KBM-7 (cell line): Measurements from ENCODE around the gene TMEM178A.
"Not testable (repeated sequence)": the region's sequence is repeated elsewhere in the genome, so short reads cannot be mapped to it uniquely, and the experiment has no call there.

Experiments used
- DNase-seq: peaks from one replicate; pipeline ENCODE4 v3.0.0-alpha.2; 2015
- in situ Hi-C: fragments of 300-500 bp; cut with MboI; formaldehyde crosslinking; loops from 2 replicates; pipeline ENCODE4 v1.14.3; 2020; ENCODE audit warnings: low sequenced_read_pairs, low pct_unique_long_range_greater_than_20kb, mixed read lengths

Gene TMEM178A

DNA sequence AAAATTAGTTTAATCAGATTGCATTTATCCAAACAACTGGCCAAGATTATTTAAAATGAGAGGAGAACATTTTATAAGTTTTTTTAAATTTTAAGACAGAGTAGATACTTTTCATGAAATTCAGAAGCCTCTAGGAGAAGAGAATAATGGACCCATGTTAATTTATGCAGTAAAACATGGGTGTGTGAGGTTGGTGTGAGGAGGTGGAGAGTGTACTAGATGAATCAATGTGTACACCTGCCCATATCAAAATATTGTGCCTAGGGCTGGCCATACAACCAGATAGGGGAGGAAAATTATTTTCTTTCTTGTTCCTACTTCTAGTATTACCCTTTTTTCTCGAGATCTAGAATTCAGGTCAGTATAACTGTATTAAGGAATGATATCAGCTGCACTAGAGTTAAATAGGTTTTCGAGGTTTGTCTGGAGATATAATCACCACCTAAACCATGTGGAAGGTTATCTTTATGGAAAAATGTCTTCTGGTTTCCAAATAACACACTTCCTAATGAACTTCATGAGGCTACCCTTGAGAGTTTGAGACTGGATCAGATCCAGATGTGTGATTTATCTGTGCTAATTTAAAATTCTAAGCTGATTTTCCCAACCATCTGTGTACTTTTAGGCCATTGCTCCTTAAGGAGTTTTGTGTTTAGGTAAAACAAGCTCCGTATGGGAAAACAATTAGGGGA is 37.6 kb downstream of the TMEM178A start:
- in situ Hi-C loops: loop anchor here (25.0 kb wide), 1 partner anchor 341 kb away; no protein-coding TSS in a partner anchor
- DNase-seq: no peak

DNA sequence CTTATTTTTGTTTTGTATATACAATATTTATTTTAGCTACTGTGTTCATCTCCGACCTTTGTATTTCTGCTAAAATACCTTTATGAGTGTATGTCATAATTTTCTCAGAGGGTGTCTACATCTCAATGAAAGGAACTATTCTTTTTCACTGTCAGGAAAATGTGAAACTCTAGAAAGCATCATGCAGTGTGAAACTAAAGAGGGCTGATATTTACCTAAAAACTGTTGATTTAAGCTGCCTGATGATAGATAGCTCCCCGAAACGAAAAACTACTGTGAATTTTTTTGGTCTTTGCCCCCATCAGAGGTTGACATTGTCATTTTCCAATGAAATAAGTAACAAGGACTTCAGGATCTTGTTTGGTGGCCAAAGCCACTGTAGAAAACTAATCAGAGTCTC is 38.8 kb downstream of the TMEM178A start:
- DNase-seq: no peak
- in situ Hi-C loops: loop anchor here (25.0 kb wide), 1 partner anchor 342 kb away; no protein-coding TSS in a partner anchor

DNA sequence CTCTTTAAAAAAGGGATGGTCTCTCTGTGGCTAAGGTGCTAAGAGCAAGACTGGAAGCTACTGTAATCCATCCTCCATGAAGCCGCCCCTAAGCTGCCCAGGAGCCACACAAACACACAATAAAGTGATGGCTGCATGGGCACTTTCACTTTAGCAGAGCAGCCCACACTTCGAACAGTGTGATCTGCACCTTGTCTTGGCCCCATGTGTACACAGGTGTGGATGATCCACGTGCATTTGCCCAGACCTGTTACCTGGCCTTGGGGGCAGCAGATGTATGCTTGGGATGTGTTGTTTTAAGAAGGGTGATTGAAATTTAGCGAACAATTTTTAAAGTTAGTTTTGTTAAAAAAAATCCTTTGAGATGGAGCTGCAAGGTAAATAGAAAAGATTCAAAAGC is 39.9 kb downstream of the TMEM178A start:
- DNase-seq: no peak
- in situ Hi-C loops: loop anchor here (25.0 kb wide), 1 partner anchor 343 kb away; no protein-coding TSS in a partner anchor

DNA sequence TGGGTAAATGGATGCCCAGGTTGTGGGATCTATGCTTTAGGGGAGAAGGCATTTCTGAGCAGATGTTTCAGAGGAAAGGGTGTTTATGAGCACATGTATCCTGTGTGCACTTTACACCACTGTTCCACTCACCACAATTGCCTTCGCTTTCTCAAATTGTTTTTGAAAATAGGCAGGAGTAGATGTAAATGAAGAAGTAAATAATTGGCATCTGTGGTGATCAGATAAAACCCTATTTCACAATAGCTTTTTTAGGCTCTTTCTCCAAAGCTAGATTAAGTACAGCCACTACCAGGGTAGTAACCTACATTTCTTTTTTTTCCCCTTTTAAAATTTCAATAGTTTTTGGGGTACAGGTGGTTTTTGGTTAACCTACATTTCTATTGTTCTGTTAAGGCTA is 40.6 kb downstream of the TMEM178A start:
- in situ Hi-C loops: loop anchor here (25.0 kb wide), 1 partner anchor 344 kb away; no protein-coding TSS in a partner anchor

DNA sequence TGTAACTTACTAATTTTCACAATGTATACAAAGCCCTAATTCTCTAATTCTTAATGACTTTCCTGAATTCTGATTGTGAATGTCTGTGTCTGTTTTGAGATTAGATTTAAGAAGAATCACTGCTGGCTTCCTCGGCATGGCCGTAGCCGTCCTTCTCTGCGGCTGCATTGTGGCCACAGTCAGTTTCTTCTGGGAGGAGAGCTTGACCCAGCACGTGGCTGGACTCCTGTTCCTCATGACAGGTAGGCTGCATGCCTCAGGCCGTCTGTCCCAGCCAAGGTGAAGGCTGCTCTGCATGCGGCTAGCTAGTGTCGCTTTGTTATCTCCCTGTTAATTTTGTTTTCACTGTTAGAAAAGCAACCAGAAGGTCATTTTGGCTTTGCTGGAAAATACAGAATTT is 41.2 kb downstream of the TMEM178A start:
- in situ Hi-C loops: loop anchor here (25.0 kb wide), 1 partner anchor 345 kb away; no protein-coding TSS in a partner anchor
- no peak for DNase-seq

More for the DNA sequence above, 40.6 kb downstream of the TMEM178A start:
- peak; percentile 37 for DNase-seq

DNA sequence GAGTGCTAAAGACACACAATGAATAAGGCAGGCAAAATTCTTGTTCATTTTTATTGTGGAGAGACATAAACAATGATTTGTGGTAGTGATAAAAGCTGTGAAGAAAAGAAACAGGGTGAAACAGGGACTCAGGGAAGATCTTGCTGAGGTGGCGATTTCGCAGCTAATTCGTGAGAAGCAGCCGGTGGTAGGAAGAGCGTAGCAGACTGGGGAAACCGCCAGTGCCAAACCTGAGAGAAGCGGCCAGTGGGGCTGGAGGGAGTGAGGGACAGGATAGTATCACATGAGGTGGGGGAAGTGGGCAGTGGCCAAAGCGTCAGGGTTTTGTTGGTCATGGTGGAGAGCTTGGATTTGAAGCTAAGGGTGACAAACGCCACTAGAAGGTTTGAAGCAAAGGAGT is 42.3 kb downstream of the TMEM178A start:
- in situ Hi-C loops: loop anchor here (25.0 kb wide), 1 partner anchor 346 kb away; no protein-coding TSS in a partner anchor
- DNase-seq: no peak

DNA sequence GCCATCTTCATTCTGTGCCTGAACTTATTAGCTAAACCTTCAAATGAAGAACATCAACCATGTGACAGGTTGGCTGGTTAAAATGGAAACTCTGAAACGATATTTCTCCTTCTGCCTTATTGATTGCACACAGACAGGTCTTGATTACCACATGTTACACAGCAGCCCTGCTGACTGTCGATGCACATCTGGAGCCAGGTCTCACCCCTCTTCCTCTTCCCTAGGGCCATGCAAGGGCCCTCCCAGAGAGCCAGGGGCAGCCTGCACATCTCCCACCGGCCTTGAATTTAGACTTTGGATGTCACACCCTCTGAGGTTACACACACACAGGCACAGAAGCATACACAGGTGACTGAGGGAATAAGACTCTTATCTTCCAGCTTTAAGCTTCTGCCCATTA is 45.1 kb downstream of the TMEM178A start:
- in situ Hi-C loops: loop anchor here (25.0 kb wide), 1 partner anchor 349 kb away; no protein-coding TSS in a partner anchor
- DNase-seq: no peak

DNA sequence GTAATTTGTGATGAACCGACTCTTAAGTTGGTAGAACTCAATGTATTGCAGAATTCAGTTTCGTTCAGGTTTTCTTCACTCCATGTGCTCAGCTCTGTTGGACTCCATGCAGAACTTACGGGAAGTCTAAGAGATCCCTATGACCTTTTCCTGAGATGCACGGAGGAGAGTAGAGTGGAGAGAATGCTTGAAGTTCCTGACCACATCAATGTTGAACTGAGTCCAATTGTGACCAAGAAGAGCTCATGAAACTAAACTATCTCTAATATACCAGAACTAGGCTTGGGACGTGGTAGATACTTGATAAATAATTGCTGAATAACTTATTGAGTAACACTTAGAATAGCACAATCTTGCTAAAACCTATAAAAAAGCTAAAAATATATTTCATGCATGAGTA is 47.2 kb downstream of the TMEM178A start:
- in situ Hi-C loops: loop anchor here (25.0 kb wide), 1 partner anchor 351 kb away; no protein-coding TSS in a partner anchor
- DNase-seq: no peak

DNA sequence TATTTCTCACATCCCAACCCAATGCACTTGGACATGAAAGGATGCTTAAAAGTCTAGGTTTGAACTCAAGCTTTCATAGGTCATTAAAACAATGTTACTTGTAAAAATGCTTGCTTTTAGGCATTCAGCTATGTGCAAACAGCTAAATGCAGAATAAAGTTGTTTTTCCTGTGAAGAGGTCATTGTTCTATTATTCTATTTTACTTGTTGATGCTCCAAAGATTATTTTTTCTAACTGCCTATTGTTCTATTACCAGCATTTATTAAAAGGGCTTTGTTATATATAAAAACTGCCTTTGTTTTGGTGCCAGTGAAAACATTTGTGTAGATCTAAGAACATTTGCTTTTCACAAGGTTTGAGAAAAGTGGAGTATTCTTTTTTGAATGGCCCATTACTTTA is 49.4 kb downstream of the TMEM178A start:
- in situ Hi-C loops: loop anchor here (25.0 kb wide), 1 partner anchor 353 kb away; no protein-coding TSS in a partner anchor
- no peak for DNase-seq

DNA sequence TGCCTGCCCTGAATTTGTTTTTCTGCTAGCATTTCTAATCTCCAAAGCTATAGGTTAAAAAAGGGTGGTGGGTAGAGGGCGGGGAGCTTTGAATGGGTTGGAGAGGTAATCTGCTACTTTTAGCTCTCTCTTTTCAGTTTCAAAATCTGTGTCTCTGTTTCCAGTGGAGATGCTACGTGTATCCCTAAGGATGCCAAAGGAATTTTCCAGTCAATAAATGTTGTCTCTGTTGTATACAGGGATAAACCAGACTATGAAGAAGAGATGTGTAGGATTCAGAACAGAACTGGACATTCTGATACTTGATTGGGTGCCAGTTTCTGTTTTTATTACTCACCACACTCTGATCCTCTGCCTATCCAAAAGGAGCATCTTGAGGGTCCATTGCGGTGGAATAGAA is 50.1 kb downstream of the TMEM178A start:
- no peak for DNase-seq
- in situ Hi-C loops: loop anchor here (25.0 kb wide), 1 partner anchor 354 kb away; no protein-coding TSS in a partner anchor

DNA sequence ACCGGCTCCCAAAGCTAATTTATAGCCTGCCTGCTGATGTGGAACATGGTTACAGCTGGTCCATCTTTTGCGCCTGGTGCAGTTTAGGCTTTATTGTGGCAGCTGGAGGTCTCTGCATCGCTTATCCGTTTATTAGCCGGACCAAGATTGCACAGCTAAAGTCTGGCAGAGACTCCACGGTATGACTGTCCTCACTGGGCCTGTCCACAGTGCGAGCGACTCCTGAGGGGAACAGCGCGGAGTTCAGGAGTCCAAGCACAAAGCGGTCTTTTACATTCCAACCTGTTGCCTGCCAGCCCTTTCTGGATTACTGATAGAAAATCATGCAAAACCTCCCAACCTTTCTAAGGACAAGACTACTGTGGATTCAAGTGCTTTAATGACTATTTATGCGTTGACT is 51.4 kb downstream of the TMEM178A start:
- in situ Hi-C loops: loop anchor here (25.0 kb wide), 1 partner anchor 355 kb away; no protein-coding TSS in a partner anchor
- DNase-seq: no peak

DNA sequence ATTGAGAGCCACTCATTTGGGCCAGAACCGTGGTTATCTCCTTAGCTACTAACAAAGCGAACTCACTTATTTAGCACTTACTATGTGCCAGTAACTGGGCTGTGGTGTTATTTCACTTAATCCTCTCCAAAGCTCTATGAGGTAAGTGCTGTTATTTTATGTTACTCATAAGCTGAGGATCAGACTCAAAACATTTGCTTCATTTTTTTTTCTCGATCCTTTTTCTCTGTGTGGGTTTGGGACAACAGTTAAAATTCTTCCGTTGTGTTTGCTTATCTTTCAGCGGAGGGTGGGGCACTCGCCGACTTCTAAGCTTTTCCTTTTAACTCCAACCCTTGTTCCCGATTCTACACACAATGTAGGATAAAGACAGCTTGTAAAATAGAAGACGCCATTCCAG is 52.8 kb downstream of the TMEM178A start:
- in situ Hi-C loops: loop anchor here (25.0 kb wide), 1 partner anchor 356 kb away; no protein-coding TSS in a partner anchor
- DNase-seq: no peak

DNA sequence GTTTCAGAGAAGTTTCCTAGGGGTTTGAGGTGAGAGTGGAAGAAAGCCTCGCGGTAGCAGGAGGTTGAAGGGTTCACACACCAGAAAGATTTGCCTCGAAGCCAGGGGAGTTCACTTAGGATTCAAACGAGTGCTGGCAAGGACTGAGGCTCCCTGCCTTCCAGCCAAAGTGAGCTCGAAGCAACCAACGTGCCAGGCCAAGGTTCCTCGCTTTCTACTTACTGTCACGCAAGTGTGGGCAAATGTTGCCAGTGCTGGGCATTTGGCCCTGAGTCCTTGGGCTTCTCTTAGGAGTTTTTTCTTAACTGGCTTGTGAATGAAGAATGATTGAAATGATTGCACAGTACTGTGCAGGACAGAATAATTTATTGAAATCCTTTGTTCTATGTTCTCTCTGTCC is 53.6 kb downstream of the TMEM178A start:
- DNase-seq: no peak
- in situ Hi-C loops: loop anchor here (25.0 kb wide), 1 partner anchor 357 kb away; no protein-coding TSS in a partner anchor

DNA sequence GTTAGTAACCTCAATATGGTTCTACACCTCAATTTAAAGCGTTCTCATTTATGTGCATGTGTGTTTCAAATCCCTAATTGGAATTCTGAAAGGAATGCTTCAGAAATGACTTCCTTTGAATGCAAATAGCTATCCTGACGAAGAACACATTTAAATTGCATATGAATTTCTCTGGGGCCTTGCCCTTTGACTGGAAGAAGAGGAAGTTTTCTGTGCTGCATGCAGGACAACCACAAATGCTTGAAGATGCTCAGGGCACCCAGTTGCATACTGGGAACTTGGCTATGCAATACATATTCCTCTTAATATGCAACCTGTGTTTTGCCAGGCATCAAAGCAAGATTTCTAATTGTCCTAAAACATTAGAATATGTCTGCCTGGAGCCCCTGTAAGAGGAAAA is 55.3 kb downstream of the TMEM178A start:
- in situ Hi-C loops: loop anchor here (25.0 kb wide), 1 partner anchor 359 kb away; no protein-coding TSS in a partner anchor
- DNase-seq: no peak

DNA sequence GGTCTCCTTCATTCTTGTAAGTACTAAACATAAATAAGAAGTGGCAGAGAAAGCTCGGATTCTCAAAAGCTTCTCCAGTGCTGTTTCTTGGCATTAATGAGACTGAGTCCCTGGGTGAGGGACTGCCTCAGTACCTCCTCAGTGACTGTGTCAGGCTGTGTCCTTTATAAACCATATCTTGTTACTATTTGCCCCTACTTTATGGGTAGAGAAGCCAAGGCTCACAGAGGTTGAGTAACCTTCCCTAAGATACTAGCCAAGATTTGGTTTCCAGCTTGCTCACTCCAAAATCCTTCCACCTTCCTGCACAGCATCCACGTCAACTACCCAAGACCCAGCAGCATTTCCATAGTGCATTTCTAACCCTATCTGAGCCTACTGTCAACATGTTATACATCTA is 57.8 kb downstream of the TMEM178A start:
- no peak for DNase-seq
- in situ Hi-C loops: loop anchor here (25.0 kb wide), 1 partner anchor 361 kb away; no protein-coding TSS in a partner anchor

DNA sequence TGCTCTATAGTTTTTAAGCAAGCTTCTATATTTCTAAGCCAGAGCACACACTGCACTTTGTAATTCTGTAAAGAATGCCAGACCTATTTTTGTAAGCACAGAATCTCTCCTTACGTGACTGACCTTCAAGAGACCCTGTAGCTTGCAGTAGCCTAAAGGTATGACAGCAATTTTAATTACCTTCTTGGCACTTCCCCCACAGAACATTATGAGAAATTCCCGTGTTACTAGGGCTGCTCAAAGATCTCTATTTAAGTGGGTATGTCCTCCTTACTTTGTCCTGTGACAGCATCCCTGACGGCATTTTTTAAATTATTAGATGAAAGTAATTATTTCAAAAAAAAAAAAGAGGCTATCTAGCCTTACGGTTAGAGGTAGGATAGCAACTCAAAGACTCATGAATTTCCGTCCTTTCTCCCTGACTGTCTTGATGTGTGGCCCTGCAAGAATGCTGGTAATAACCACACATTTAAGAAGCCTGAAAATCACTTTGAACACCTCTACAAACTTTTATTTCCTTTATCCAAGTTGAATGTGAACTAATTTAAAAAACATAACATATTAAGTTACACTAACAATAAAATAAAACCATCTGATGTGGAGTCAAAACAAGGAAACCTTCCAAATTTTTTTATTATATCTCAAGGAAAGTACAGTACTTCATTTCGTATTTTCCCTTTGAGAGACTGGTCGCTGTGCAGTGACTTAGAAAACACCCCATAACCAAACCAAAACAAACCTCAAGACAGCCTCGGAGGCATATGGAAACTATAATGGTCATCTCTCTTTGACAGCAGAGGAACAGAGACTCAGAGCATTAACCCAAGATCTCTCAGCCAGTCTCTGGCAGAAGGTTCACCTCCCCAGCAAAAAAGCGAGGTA is 58.5 kb downstream of the TMEM178A start:
- in situ Hi-C loops: loop anchor here (25.0 kb wide), 1 partner anchor 362 kb away; no protein-coding TSS in a partner anchor
- no peak for DNase-seq

DNA sequence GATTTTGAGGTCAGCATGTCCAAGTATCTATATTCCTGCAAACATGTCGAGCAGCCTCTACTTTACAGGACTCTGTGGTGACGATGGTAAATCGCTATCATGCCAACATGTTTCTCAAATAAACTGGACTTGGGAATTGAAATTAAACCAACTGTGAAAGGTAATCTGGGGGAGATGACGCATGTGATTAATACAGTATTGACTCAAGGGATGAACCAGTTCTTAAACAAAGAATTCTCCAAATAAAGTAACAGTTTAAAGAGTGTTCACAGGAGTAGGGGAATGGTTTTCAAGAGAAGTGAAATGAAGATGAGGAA is 59.1 kb downstream of the TMEM178A start:
- in situ Hi-C loops: loop anchor here (25.0 kb wide), 1 partner anchor 362 kb away; no protein-coding TSS in a partner anchor
- DNase-seq: no peak

DNA sequence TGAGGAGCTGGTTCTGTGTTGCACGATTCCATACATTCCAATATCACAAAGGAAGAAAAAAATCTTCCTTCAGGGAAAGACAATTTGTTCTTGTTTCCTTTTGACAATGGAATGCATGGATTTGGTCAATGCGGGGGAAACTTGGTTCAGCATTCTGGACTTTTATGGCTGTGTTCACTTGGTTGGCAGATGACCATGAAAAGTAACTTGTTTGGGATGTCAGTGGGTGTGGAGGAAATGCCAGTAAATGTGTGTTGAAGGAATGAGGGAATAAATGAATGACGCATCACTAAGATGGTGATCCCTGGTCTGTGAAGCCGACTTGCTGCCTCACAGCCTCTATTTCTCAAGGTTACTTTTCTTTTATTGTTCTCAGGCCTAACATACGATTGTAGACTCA is 59.7 kb downstream of the TMEM178A start:
- in situ Hi-C loops: no loop called here
- no peak for DNase-seq

DNA sequence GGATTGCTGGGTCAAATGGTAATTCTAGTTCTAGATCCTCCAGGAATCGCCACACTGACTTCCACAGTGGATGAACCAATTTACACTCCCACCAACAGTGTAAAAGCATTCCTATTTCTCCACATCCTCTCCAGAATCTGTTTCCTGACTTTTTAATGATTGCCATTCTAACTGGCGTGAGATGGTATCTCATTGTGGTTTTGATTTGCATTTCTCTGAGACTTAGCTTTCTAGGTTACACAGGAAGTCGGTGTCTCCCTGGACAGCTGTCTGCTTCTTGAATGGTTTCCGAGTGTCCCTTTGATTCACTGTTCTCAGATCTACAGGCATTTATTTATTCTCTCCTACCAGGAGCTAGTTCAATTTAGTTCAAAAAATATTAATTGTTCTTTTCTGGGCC is 62.4 kb downstream of the TMEM178A start:
- in situ Hi-C loops: not testable (repeated sequence)
- peak; percentile 48 for DNase-seq
